ENCODE results near the gene CXCL17.
A peak's percentile ranks its signal among the peaks of the same experiment; 100 is the strongest.
"Not testable (repeated sequence)": the region's sequence is repeated elsewhere in the genome, so short reads cannot be mapped to it uniquely, and the experiment has no call there.

The CXCL17 gene

GRCh38 chr19:42461700-42462324 is 19.1 kb upstream of the CXCL17 start:
- H3K4me3 ChIP-seq = no peak overlapping the region
- TF ChIP-seq CTCF (IDR thresholded peaks at IDR 0.05) = no peak
- DNase-seq (ENCODE audit: low spot score) = no peak
- H3K27ac ChIP-seq = no peak overlapping the region

DNA sequence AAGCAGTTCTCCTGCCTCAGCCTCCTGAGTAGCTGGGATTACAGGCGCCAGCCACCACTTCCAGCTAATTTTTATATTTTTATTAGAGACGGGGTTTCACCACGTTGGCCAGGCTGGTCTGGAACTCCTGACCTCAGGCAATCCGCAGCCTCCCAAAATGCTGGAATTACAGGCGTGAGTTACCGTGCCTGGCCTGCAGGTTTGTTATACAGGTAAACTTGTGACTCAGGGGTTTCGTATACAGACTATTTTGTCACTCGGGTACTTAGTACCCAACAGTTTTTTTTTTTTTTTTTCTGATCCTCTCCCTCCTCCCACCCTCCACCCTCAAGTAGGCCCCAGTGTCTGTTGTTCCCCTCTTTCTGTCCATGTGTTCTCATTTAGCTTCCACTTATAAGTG is 18.5 kb upstream of the CXCL17 start:
- not testable (repeated sequence) for H3K4me3 ChIP-seq; DNase-seq (ENCODE audit: low spot score); H3K27ac ChIP-seq

DNA sequence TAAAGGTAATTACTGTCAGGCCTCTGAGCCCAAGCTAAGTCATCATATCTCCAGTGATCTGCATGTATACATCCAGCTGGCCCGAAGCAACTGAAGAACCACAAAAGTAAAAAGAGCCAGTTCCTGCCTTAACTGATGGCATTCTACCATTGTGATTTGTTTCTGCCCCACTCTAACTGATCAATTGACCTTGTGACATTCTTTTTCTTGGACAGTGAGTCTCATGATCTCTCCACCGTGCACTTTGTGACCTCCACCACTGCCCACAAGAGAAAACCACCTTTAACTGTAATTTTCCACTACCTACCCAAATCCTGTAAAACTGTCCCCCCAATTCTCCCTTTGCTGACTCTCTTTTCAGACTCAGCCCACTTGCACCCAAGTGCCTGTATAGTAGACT is 17.2 kb upstream of the CXCL17 start:
- no peak overlapping the region for H3K27ac ChIP-seq
- H3K4me3 ChIP-seq = no peak overlapping the region
- no peak for TF ChIP-seq CTCF (IDR thresholded peaks at IDR 0.05)
- no peak for DNase-seq (ENCODE audit: low spot score)

DNA sequence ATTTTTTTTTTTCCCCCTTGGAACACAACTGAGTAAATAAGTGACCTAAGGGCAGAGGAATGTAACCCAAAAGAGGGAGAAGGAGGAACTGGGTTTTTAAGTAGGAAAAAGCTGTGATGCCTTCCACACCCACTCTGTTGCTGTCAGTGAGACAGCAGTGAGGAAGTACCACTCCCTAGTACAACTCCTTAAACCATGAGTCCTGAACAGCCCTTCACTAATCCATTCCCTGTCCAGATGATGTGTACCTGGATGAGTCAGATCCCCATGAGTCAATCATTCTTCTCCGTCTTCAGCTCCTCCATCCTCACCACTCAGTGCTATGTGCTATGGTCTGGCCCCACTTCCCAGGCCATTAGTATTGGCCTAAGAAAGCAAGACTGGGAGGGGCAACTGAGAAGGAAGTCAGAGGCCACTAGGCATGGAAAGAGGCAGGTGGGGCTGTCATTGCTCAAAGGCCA is 12.9 kb upstream of the CXCL17 start:
- TF ChIP-seq CTCF (IDR thresholded peaks at IDR 0.05) = no peak
- H3K4me3 ChIP-seq = no peak overlapping the region
- no peak overlapping the region for H3K27ac ChIP-seq
- no peak for DNase-seq (ENCODE audit: low spot score)

- no peak for TF ChIP-seq CTCF (IDR thresholded peaks at IDR 0.05)
- H3K4me3 ChIP-seq = no peak overlapping the region
- H3K27ac ChIP-seq = no peak overlapping the region
- no peak for DNase-seq (ENCODE audit: low spot score)
Measured at GRCh38 chr19:42455086-42455485, 12.3 kb upstream of the CXCL17 start.

GRCh38 chr19:42452590-42452989 is 9.8 kb upstream of the CXCL17 start:
- no peak for DNase-seq (ENCODE audit: low spot score)
- TF ChIP-seq CTCF (IDR thresholded peaks at IDR 0.05) = no peak
- H3K4me3 ChIP-seq = no peak overlapping the region
- no peak overlapping the region for H3K27ac ChIP-seq

DNA sequence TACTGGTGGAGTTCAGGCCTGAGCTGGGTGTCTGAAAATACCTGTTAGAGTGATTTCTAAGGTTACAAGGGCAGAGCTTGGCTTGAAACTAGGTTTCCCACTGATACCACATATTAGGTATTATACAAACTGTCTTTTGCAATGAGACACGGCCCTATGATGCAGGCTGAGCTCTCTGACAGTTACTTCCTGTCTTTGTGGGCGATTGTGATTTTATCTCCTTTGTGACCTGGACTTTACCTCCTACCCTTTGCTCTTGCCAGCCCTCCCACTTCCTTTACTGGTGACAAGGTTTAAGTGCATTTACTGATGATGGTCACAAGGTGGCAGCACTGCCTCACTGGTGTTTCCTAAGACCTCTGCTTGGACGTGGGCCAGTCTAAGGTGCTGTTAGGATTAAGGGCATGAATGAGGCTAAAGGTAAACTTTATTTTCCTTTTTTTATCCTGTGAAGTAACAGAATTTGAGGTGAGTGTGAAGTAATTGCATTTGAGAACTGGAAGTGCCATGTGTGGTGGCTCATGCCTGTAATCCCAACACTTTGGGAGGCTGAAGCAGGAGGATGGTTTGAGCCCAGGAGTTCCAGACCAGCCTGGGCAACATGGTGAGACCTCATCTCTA is 7.7 kb upstream of the CXCL17 start:
- Histone ChIP-seq H3K27ac (no peak overlapping the region), H3K4me3 (no peak overlapping the region)
- DNase-seq (ENCODE audit: low spot score) = no peak
- TF ChIP-seq CTCF (IDR thresholded peaks at IDR 0.05) = peak; percentile 74

DNA sequence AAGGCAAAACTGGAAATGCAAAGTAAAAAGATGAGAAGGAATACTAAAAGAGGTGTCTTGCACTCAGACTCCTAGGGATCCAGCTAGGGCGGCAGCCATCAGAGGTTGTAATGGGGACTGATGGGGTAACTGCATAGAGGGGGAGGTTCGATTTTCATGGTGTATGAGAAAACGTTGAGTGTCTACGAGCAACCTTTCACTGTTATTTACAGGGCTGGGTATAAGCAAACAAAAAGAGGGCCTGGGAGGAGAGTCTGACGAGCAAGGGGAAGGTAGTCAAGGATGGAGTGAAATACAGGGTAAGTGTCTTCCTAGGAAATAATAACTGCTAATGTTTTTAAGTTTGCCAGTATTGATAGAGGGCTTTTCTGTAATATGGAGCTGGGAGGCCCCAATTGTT is 5.6 kb upstream of the CXCL17 start:
- H3K4me3 ChIP-seq, H3K27ac ChIP-seq: not testable (repeated sequence)

More for the DNA sequence above, 5.6 kb upstream of the CXCL17 start:
- not testable (repeated sequence) for DNase-seq (ENCODE audit: low spot score)

Measured in coronary artery (tissue), 2 donors.